Measurements from ENCODE around the gene CXorf65. TPM values are rescaled to one million over a fixed set of nuclear protein-coding genes. Genes with fewer than 3 reads are reported as not detected.

CXorf65 gene
- total and polyA plus RNA-seq, 2 donors from 2014 or later, result 3.0 TPM; not detected in 1

- TF ChIP-seq CTCF (IDR thresholded peaks at IDR 0.05; ENCODE audit: borderline replicate concordance, extremely low read depth, insufficient read depth), result peak; percentile 69
- Histone ChIP-seq H3K4me3 (ENCODE audit: low read length in 3 of 3) (no peak overlapping the region), H3K36me3 (ENCODE audit: control insufficient read depth in 2 of 3, insufficient read depth in 3 of 3, low read length in 3 of 3) (peaks cover 9 to 46% (median 23%) of the 10 kb centered on the region in 3 donors), H3K27me3 (ENCODE audit: control insufficient read depth, insufficient read depth, low read length) (no peaks in the 10 kb centered on the region), H3K27ac (ENCODE audit: low read depth in 2 of 2, low read length in 2 of 2) (no peak overlapping the region), H3K9ac (ENCODE audit: low read length in 3 of 3) (no peak overlapping the region), H3K4me1 (ENCODE audit: control insufficient read depth in 2 of 3, insufficient read depth in 2 of 3, low read depth in 1 of 3, low read length in 3 of 3) (no peaks in the 10 kb centered on the region), H3K9me3 (ENCODE audit: control insufficient read depth in 2 of 3, insufficient read depth in 1 of 3, low read length in 3 of 3) (no peaks in the 10 kb centered on the region)
- DNase-seq (peak in 4 of 5 donors; percentile 60 to 74 (median 66)), FAIRE-seq (peak; percentile 86)
- intact Hi-C loops (cut with DNase I), result no loop called here
Observed at GRCh38 chrX:71128915-71129765, 22.6 kb upstream of the CXorf65 start.

GRCh38 chrX:71128166-71128833 is 21.8 kb upstream of the CXorf65 start:
- no peak overlapping the region for H3K27ac ChIP-seq (ENCODE audit: low read depth in 2 of 2, low read length in 2 of 2)
- no peaks in the 10 kb centered on the region for H3K9me3 ChIP-seq (ENCODE audit: control insufficient read depth in 2 of 3, insufficient read depth in 1 of 3, low read length in 3 of 3)
- H3K36me3 ChIP-seq (ENCODE audit: control insufficient read depth in 2 of 3, insufficient read depth in 3 of 3, low read length in 3 of 3), result peaks cover 9 to 45% (median 28%) of the 10 kb centered on the region in 3 donors
- no peak for TF ChIP-seq CTCF (IDR thresholded peaks at IDR 0.05; ENCODE audit: borderline replicate concordance, extremely low read depth, insufficient read depth)
- H3K27me3 ChIP-seq (ENCODE audit: control insufficient read depth, insufficient read depth, low read length), result no peaks in the 10 kb centered on the region
- intact Hi-C loops (cut with DNase I), result no loop called here
- no peak overlapping the region for H3K9ac ChIP-seq (ENCODE audit: low read length in 3 of 3)
- DNase-seq (no peak), FAIRE-seq (no peak)
- no peak overlapping the region for H3K4me3 ChIP-seq (ENCODE audit: low read length in 3 of 3)
- H3K4me1 ChIP-seq (ENCODE audit: control insufficient read depth in 2 of 3, insufficient read depth in 2 of 3, low read depth in 1 of 3, low read length in 3 of 3), result no peaks in the 10 kb centered on the region

- FAIRE-seq, result no peak
- peak overlapping the region; percentile 55 to 75 (median 55) for H3K9ac ChIP-seq (ENCODE audit: low read length in 3 of 3)
- no peaks in the 10 kb centered on the region for H3K9me3 ChIP-seq (ENCODE audit: control insufficient read depth in 2 of 3, insufficient read depth in 1 of 3, low read length in 3 of 3)
- H3K27ac ChIP-seq (ENCODE audit: low read depth in 2 of 2, low read length in 2 of 2), result peak overlapping the region; percentile 57 to 75
- peaks cover 0 to 18% (median 18%) of the 10 kb centered on the region in 3 donors for H3K36me3 ChIP-seq (ENCODE audit: control insufficient read depth in 2 of 3, insufficient read depth in 3 of 3, low read length in 3 of 3)
- no peak for TF ChIP-seq CTCF (IDR thresholded peaks at IDR 0.05; ENCODE audit: borderline replicate concordance, extremely low read depth, insufficient read depth)
- no peaks in the 10 kb centered on the region for H3K27me3 ChIP-seq (ENCODE audit: control insufficient read depth, insufficient read depth, low read length)
- H3K4me3 ChIP-seq (ENCODE audit: low read length in 3 of 3), result peak overlapping the region; percentile 71 to 82 (median 74)
- peaks cover 0 to 8% (median 0%) of the 10 kb centered on the region in 3 donors for H3K4me1 ChIP-seq (ENCODE audit: control insufficient read depth in 2 of 3, insufficient read depth in 2 of 3, low read depth in 1 of 3, low read length in 3 of 3)
- intact Hi-C loops (cut with DNase I), result no loop called here
- peak in 2 of 5 donors; percentile 17 to 21 for DNase-seq
Observed at GRCh38 chrX:71118985-71119535, 12.5 kb upstream of the CXorf65 start.

All from kidney (tissue), 14 donors.